Measurements from ENCODE around the gene ASGR1.

GRCh38 chr17:7139400-7139799, 39.8 kb downstream of the ASGR1 start:
- no peak for TF ChIP-seq CTCF (IDR thresholded peaks at IDR 0.05 in 8 of 11, conservative IDR thresholded peaks at IDR 0.05 in 3 of 11)
- no peak for TF ChIP-seq POLR2AphosphoS5 (IDR thresholded peaks at IDR 0.05)
- no peak for TF ChIP-seq POLR2A (IDR thresholded peaks at IDR 0.05)

Measured in spleen (tissue), 7 donors.